Cardiac muscle cell (in vitro differentiated cells and primary cell): Measurements from ENCODE around the gene ABCG1. TPM values are rescaled to one million over a fixed set of nuclear protein-coding genes. Genes with fewer than 3 reads are reported as not detected.

Source experiments
- DNase-seq, 2 donors: peaks; one replicate each; pipeline versions ENCODE4 v3.0.0 to v3.0.0-alpha.2; 2010 to 2017; ENCODE audit warnings: low read depth in 1 of 2, low spot score in 1 of 2
- H3K27ac ChIP-seq: fragments of 200-600 bp; sonication (generic); 2 replicates; pipeline ENCODE4 v1.5.1; 2016
- H3K27me3 ChIP-seq: fragments of 200-600 bp; sonication (generic); 2 replicates; pipeline ENCODE4 v1.6.0; 2016; ENCODE audit warnings: control low read depth
- H3K36me3 ChIP-seq: fragments of 200-600 bp; sonication (generic); 2 replicates; pipeline ENCODE4 v1.5.1; 2016; ENCODE audit warnings: control low read depth
- H3K4me1 ChIP-seq: fragments of 200-600 bp; sonication (generic); 2 replicates; pipeline ENCODE4 v1.8.1; 2017; ENCODE audit warnings: low read depth, mild to moderate bottlenecking, mixed run types
- H3K4me3 ChIP-seq: fragments of 200-600 bp; sonication (generic); 2 replicates; pipeline ENCODE4 v1.5.1; 2016; ENCODE audit warnings: mild to moderate bottlenecking
- H3K9me3 ChIP-seq: fragments of 200-600 bp; sonication (generic); 2 replicates; pipeline ENCODE4 v1.5.1; 2017; ENCODE audit warnings: low read depth, mild to moderate bottlenecking, control low read depth
- polyA plus RNA-seq: library from polyadenylated mRNA; unstranded; fragments of >200 nt; fragmentation: Nextera tagmentation; extraction: Ambion mirVana; gene quantifications from 2 replicates; pipeline ENCODE4 v1.2.1, GENCODE V29; 2016
- total RNA-seq: library from RNA; depleted of rRNA; stranded (reverse); fragments of >200 nt; gene quantifications from 2 replicates; pipeline ENCODE4 v1.2.3, GENCODE V29; 2016
- TF ChIP-seq, protein P1 (sequence below): IDR thresholded peaks from 2 replicates; pipeline ENCODE4 v1.5.1; 2012; ENCODE audit warnings: low read depth, mild to moderate bottlenecking, low read length

The ABCG1 gene
- total and polyA plus RNA-seq, 2 experiments from 2014 or later: 4.0 to 4.9 TPM

DNA sequence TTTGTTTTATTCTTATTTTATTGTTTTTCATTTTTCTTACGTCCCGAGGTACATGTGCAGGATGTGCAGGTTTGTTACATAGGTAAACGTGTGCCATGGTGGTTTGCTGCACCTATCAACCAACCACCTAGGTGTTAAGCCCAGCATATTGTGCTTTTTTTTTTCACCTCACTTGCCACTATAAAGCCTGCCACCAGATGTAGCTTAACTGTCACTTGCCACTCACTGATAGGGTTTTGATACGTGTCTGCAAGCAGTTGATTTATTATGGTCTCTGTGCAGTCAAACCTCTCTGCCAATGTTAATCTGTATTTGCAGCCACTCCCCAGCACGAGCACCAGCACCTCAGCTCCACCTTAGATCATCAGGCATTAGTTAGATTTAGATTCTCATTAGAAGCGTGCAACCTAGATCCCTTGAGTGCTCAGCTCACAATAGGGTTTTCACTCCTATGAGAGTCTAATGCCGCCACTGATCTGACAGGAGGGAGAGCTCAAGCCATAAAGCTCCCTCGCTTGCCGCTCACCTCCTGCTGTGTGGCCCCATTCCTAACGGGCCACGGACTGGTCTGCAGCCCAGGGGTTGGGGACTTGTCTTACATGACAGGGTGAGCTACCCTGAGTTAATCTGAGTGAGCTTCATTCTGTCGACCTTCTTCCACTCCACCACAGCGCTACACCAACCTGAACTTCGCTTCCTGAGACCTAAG is 17.9 kb upstream of the ABCG1 start:
- TF ChIP-seq, protein P1, sequence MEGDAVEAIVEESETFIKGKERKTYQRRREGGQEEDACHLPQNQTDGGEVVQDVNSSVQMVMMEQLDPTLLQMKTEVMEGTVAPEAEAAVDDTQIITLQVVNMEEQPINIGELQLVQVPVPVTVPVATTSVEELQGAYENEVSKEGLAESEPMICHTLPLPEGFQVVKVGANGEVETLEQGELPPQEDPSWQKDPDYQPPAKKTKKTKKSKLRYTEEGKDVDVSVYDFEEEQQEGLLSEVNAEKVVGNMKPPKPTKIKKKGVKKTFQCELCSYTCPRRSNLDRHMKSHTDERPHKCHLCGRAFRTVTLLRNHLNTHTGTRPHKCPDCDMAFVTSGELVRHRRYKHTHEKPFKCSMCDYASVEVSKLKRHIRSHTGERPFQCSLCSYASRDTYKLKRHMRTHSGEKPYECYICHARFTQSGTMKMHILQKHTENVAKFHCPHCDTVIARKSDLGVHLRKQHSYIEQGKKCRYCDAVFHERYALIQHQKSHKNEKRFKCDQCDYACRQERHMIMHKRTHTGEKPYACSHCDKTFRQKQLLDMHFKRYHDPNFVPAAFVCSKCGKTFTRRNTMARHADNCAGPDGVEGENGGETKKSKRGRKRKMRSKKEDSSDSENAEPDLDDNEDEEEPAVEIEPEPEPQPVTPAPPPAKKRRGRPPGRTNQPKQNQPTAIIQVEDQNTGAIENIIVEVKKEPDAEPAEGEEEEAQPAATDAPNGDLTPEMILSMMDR: no peak
- Histone ChIP-seq H3K27me3 (no peaks in the 10 kb centered on the region), H3K4me1 (no peaks in the 10 kb centered on the region), H3K36me3 (no peaks in the 10 kb centered on the region), H3K4me3 (no peak overlapping the region), H3K9me3 (no peaks in the 10 kb centered on the region), H3K27ac (no peak overlapping the region)
- DNase-seq: no peak

DNA sequence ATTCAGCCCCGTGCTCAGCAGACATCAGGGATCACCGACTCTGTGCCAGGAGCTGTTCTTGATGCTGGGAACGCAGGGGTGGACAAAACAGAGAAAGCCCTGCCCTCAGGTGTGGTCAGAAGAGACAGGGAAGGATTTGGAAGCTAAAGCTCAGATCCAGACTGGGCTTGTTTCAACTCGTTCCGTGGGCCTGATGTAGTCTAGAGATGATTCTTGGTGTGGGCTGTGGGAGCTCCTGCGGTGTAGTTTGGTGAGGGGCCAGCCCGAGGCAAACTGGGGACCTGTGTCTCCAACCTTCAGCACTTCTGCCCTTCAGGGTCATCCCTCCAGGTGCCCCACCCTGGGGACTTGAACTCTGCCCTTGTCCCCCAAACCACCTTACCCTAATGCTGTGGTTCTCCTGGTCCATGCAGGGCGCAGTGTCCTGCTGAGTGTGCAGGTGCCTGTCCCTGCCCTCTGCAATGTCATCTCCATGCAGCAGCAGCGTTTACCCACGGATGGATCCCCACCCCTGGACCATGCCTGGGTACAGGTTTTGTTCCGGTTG is 17.3 kb upstream of the ABCG1 start:
- H3K9me3 ChIP-seq: no peaks in the 10 kb centered on the region
- H3K27ac ChIP-seq: no peak overlapping the region
- DNase-seq: no peak
- TF ChIP-seq, protein P1: no peak
- no peaks in the 10 kb centered on the region for H3K27me3 ChIP-seq
- H3K4me1 ChIP-seq: no peaks in the 10 kb centered on the region
- H3K36me3 ChIP-seq: no peaks in the 10 kb centered on the region
- no peak overlapping the region for H3K4me3 ChIP-seq

DNA sequence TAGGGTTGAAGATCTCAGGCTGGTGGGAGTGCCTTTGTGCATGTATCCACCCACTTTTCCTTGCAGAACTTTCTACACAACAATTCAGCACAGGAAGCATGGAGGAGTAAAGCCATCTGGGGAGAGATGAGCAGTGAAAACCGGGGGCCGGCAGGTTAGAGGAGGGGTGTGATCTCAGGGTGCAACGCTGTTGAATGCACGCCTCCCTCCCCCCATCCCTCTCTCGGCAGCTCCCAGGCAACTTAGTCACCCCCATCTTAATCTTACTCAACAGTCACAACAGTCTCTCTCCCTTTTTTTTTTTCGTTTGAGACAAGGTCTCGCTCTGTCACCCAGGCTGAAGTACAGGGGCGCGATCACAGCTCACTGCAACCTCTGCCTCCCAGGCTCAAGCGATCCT is 16.6 kb upstream of the ABCG1 start:
- Histone ChIP-seq H3K27me3 (no peaks in the 10 kb centered on the region), H3K4me3 (no peak overlapping the region), H3K36me3 (no peaks in the 10 kb centered on the region), H3K9me3 (no peaks in the 10 kb centered on the region), H3K4me1 (no peaks in the 10 kb centered on the region), H3K27ac (no peak overlapping the region)
- TF ChIP-seq, protein P1: no peak
- no peak for DNase-seq

DNA sequence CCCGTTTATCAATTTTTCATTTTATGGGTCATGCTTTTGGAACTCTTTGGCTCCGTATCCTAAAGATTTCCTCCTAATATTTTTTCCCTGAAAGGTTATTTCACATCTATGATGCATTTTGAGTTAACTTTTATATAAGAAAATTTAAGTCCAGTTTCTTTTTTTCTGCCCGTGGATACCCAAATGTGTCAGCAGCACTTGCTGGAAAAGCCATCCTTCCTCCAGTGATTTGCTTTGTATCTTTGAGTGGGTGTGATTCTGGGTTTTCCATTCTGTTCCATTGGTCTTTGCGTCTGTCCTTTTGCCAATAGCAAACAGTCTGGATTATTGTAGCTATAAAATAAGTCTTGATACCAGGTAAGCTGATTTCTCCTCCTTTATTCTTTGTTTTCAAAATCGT is 15.6 kb upstream of the ABCG1 start:
- H3K27ac ChIP-seq: no peak overlapping the region
- no peaks in the 10 kb centered on the region for H3K9me3 ChIP-seq
- TF ChIP-seq, protein P1: no peak
- H3K4me1 ChIP-seq: no peaks in the 10 kb centered on the region
- H3K4me3 ChIP-seq: no peak overlapping the region
- no peaks in the 10 kb centered on the region for H3K36me3 ChIP-seq
- H3K27me3 ChIP-seq: no peaks in the 10 kb centered on the region
- no peak for DNase-seq

DNA sequence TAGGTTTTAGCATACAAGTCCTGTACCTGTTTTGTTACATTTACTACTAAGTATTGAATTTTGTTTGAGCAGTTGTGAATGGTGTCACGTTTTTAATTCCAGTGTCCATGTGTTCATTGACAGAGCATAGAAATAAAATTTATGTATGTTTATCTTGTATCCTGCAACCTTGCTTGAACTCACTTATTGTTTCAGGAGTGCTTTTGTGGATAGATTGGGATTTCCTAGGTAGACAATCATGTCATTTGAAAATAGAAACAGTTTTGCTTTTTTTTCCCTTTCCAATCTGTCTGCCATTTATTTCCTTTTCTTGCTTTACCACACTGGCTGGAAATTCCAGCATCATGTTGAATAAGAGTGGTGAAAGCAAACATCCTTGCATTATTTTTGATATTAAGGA is 15.0 kb upstream of the ABCG1 start:
- H3K4me3 ChIP-seq: no peak overlapping the region
- H3K4me1 ChIP-seq: peaks cover 4% of the 10 kb centered on the region
- H3K9me3 ChIP-seq: no peaks in the 10 kb centered on the region
- TF ChIP-seq, protein P1: no peak
- no peak for DNase-seq
- H3K27me3 ChIP-seq: no peaks in the 10 kb centered on the region
- H3K27ac ChIP-seq: no peak overlapping the region
- no peaks in the 10 kb centered on the region for H3K36me3 ChIP-seq
